GM18526 (cell line): Measurements from ENCODE around the gene ZNF385B.

ENCODE experiments used
- POLR2A ChIP-seq: IDR thresholded peaks from 3 replicates; pipeline ENCODE4 v1.6.1; 2011; ENCODE audit not compliant: insufficient read length; ENCODE audit errors: extremely low read depth

The ZNF385B gene

DNA sequence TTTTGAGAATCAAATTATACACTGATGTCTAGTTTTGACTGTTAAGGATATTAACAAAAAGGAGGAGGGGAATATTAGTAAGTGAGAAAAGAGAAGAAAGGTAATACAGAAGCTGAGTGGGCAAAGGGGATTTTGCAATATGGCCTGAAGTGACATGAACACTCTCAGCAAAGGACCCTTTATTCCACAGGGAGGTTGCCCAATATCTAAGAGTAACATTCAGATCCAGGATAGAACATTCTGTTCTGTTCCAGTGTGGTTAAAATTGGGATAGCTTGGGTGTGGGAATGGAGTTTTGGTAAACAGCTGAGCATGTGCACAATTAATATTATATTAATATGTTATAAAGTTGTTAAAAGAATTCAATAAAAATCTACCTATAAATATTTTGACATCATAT, 120.1 kb downstream of the ZNF385B start:
- no peak for TF ChIP-seq POLR2A

DNA sequence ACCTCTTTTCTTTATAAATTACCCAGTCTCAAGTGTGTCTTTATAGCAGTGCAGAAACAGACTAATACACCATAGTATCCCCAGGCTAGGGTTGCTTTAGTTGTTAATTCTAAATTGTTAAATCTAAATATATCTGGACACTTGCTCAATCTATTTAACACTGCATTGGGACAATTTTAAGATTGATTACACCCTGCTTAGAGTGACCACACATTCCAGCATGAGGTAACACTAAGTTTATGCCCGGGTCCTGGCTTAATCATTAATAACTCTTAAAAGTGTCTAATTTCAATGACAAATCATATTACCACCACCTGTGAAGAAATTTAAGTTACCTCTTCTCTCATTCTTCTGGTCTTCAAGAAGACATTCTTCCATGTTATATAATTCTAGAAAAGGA, 131.4 kb downstream of the ZNF385B start:
- TF ChIP-seq POLR2A = no peak

DNA sequence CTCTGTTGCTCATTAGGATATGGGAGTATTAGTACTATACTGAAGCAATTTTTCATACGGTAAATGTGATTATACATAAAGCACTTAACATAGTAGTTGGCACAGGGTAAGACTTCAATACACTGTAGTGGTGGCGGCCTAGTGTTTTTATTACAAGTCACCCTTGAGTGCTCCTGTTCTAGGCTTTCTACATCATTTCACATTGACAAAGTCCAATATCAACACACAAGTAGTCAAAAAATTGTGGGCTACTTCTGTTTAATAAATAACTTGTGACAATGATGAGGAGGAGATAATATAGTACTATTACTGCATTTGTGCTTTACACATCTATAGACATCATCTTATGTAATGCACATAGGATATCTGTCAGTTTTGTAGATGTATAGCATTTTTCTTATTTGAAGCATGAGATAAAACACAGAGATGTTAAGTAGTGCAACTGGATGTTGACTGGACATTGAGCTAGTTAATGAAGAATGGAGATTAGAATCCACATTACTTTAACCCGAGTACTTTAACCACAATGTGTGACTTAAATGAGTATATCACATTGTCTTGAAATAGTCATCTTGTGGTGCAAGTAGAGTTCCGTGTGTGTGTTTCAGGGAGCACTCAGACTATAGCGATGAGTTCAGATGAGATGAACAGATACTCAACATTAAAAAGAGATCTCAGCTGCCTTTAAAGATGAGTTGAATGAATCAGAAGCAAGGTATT, 134.8 kb downstream of the ZNF385B start:
- no peak for TF ChIP-seq POLR2A

DNA sequence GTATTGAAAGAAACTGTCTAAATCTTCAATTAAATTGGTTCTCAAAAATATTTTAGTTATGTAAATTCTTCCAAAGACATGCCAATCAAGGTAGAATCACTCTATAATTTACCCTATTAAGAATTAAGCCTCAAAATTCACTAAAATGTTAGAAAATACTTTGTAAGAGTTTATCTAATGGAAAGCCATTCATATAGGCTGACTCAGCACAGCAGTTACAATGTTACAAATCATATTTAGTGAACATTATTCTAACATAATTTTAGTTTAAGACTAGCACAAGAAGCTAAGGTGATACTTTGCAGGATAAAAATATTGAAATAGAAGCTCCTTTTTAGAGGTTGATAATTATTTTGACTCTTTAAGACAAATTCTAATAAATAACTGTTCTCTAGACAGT, 137.0 kb downstream of the ZNF385B start:
- TF ChIP-seq POLR2A = no peak

- no peak for TF ChIP-seq POLR2A
Measured at GRCh38 chr2:179720173-179720772, 141.1 kb downstream of the ZNF385B start.

DNA sequence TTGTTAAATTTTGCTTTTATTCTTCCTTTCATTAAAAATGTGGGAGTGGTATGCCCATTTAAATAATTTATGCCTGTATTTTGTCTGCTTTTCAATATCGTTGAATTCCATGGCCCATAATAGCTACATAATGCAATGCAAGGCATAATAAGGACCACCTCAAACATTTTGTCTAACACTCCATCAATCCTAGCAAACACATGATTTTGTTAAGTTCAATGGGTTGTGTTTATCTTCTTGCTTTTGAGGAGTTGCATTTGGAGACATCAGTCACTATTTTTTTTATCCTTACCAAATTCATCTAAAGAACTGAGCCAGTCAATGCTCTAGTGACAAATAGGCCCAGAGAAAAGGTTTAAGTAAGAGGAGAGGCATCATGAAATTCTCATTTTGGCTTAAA, 145.5 kb downstream of the ZNF385B start:
- TF ChIP-seq POLR2A = no peak

- no peak for TF ChIP-seq POLR2A
Measured at GRCh38 chr2:179715196-179715595, 146.2 kb downstream of the ZNF385B start.

GRCh38 chr2:179712825-179713224, 148.6 kb downstream of the ZNF385B start:
- no peak for TF ChIP-seq POLR2A

- TF ChIP-seq POLR2A = no peak
Measured at GRCh38 chr2:179711375-179711774, 150.0 kb downstream of the ZNF385B start.

DNA sequence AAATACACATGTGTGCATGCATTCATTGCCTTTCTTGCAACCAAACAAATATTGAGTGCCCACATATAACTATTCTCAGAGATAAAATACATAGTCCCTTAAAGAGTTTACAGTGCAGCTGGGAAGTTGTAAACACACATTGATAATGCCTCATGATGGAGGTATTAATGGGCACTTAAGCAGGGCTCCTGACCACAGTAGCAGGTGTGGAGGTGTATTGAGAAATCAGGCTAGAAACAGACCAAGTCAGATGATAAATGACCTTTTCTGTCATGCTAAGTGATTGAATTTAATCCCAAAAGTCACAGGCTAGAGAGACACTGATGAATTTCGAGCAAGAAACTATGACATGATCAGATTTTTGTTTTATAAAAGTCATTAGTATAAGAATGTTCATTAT, 157.7 kb downstream of the ZNF385B start:
- no peak for TF ChIP-seq POLR2A

- TF ChIP-seq POLR2A = no peak
Measured at GRCh38 chr2:179702912-179703311, 158.5 kb downstream of the ZNF385B start.

DNA sequence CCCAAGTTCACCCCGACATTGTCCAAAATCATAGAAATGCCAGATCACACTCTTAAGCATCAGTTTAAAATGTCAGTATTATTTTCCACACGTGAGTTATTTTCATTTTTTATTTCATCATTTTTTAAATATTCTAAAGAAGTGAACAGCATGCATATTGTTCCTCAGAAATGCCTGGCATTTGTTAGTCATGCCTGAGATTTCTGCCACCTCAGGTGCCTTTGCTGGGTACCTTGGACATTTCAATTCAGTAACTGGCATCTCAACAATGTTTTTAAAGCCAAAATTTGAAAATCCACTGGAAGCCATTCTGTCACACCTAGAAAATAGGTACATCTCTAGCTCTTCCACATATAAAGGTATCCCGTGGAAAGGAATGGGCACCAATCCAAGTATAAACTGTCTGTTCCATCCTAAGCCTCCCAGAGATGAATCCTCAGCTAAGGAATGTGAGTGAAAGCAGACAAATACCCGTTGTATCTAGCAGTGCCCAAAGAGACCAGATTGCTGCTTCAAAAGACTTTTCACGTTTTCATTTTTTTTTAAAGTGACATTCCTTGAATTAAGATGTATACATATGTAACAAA, 159.8 kb downstream of the ZNF385B start:
- TF ChIP-seq POLR2A = no peak

GRCh38 chr2:179695486-179695885, 165.9 kb downstream of the ZNF385B start:
- no peak for TF ChIP-seq POLR2A

GRCh38 chr2:179694963-179695362, 166.4 kb downstream of the ZNF385B start:
- TF ChIP-seq POLR2A = no peak

GRCh38 chr2:179692610-179693009, 168.8 kb downstream of the ZNF385B start:
- no peak for TF ChIP-seq POLR2A

DNA sequence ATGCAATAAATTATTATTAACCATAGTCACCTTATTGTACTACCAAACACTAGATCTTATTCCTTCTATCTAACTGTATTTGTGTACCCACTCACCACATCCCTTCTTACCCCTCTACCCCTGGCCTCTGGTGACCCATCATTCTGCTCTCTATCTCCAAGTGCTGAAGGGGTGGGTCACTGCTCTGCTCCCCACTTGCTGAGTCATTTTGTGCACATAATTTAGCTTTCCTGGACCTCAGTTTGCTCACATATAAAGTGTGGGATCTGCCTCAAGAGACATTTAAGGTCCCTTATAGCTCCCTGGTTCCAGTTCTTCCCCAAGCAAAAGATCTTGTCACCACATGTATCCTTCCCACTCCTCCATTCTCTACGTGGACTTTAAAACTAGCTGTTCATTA, 169.4 kb downstream of the ZNF385B start:
- no peak for TF ChIP-seq POLR2A
